Measurements from ENCODE around the gene CDH4.

CDH4 gene

GRCh38 chr20:61284752-61285151 is 32.7 kb downstream of the CDH4 start:
- no peak for DNase-seq (ENCODE audit: low read depth in 2 of 2)

DNA sequence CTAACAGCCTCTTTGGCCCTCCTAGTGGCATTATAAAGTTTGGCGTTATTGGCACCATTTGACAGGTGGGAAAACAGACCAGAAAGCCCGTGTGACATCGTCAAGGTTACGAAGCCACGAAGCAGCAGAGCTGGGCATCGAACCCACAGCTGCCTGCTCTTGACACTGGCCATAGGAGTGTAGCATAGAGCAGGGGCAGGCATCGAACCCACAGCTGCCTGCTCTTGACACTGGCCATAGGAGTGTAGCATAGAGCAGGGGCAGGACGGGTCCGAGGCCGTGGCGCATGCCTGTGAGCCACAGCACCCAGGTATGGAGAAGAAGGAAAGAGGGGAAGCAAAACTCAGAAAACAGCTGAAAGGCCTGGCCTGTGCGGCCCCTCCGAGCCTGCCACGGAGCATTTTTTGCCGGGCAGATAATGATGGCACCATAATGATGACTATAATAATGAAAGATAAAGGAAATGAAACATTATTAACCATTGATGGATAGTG is 33.1 kb downstream of the CDH4 start:
- no peak for DNase-seq (ENCODE audit: low read depth in 2 of 2)

- no peak for DNase-seq (ENCODE audit: low read depth in 2 of 2)
These were observed 33.6 kb downstream of the CDH4 start for GRCh38 chr20:61285691-61286090.

DNA sequence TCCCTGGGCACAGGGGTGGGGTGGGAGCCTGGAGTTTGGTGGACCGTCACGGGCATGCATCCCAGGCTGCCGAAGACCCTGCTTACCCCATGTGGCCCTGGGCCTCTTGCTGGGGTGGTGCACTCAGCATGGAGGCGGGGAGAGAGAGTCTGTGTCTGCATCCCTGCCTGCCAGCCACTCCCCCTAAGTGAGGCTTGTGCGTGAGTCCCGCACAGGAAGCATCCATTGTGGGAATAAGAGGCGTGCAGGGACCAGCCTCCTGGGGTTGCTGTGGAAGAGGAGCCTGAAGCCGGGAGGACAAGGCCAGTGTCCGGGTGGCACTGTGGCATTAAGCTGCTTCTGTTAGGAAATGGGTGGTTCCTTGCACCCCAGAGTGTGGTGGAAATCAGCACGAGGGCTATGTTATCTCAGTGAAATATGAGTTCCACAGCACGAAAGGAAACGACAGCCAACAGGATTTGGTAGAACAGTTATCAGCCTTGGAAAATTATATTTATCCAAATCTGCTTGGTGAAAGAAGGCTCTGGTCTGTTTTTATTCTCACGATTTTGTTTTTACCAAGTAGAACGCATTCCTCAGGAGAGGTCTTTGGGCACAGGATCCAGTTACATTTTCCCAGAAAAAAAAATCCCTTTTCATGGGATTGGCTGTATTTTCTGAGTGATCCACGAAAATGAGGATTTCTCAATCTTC is 35.7 kb downstream of the CDH4 start:
- DNase-seq (ENCODE audit: low read depth in 2 of 2) = no peak

GRCh38 chr20:61288331-61288784 is 36.3 kb downstream of the CDH4 start:
- no peak for DNase-seq (ENCODE audit: low read depth in 2 of 2)

DNA sequence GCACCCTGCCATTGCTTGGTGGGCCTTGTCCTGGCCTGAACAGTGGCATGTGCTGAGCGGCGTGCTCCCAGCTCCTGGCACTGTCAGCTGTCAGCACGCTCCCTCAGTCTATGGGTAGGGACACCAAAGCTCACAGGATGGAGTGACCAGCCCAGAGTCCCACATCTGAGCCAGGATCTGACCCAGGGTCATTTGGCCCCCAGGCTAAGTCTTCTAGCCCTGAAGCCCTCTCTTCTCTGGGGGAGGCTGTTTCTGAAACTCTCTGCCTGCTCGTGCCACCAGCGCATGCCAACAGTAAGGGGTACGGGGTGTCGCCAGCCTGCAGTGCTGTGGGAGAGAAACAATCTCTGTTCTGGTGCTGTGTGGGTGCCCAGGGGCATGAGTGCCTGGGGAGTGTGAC is 37.1 kb downstream of the CDH4 start:
- no peak for DNase-seq (ENCODE audit: low read depth in 2 of 2)

- DNase-seq (ENCODE audit: low read depth in 2 of 2) = no peak
These were observed 38.7 kb downstream of the CDH4 start for GRCh38 chr20:61290721-61291120.

DNA sequence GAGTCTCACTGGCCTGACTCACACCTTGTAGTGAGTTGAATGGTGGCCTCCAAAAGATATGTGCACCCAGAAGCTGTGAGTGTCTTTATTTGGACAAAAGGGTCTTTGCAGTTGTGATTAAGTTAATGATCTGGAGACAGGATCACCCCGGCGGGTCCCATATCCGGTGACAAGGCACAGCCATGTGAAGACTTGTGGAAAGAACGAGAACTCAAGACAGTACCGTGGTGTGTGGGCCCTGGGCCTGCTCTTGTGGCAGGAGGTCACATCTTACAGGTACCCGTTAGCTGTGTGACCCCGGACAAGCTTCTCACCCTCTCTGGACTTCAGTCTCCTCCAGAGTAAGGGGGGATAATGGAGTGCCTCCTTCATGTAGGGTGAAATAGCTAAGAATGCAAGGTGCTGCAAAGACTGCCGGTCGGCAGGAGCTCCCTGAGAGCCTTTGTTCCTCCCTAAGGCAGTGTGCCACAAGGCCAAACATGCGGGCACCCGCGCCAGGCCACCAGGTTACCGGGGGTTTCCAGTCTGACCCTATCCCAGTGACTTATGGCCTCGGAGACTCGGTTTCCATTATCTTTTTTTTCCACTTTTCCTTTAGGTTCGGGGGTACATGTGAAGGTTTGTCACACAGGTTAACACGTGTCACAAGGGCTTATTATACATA is 39.2 kb downstream of the CDH4 start:
- DNase-seq (ENCODE audit: low read depth in 2 of 2) = no peak

- no peak for DNase-seq (ENCODE audit: low read depth in 2 of 2)
These were observed 40.3 kb downstream of the CDH4 start for GRCh38 chr20:61292391-61292790.

DNA sequence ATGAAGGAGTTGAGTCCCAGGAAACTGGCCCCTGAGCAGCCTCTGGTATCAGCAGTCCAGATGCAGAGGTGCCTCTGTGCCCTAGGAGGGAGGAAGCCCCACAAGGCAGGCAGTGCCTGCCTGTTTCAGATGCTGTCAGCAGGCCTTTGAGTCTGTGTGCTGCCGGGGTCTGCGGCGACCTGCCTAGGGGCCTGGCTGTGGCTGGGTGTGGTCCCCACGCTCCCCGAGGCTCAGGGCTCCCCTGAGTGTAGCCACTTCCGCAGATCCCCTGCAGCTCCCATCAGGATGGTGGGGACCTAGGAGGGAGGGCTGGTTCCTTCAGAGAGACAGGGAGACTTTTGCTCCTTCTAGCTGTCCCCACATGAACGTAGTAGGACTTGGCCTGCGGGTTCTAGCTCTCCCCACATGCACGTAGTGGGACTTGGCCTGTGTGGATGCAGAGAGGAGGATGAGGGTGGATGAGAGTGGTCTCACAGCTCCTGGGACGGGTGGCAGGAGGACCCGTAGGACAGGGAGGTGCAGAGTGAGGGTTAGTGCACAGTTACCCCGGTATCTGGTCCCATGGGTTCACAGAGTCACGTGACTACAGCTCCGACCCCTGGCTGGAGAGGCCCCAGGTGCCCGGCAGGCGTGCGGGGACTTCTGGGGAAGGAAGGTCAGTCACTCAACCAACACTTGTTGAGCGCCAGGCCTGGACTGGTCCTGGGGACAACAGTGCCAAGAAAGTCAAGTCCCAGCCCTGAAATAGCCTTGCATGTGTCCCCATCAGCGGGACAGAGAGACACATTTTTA is 41.0 kb downstream of the CDH4 start:
- no peak for DNase-seq (ENCODE audit: low read depth in 2 of 2)

GRCh38 chr20:61293951-61294350 is 41.9 kb downstream of the CDH4 start:
- no peak for DNase-seq (ENCODE audit: low read depth in 2 of 2)

DNA sequence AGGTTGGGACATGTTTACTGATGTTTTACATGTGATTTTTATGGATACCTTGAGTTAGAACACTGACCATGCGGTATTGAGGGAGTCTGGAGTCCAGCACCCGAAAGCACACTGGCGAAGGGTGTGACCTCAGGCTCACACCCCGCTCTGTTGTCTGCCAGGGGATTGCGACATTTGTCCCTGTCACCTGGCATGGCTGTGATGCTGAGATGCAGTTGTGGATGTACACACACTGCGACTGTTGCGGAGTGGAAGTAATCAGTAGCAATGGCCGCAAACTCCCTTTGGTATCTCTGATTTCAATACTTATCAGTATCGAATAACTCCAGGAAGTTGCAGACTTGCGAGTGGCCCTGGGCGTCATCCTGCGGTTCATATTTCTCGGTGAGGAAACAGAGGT is 43.2 kb downstream of the CDH4 start:
- DNase-seq (ENCODE audit: low read depth in 2 of 2) = no peak

DNA sequence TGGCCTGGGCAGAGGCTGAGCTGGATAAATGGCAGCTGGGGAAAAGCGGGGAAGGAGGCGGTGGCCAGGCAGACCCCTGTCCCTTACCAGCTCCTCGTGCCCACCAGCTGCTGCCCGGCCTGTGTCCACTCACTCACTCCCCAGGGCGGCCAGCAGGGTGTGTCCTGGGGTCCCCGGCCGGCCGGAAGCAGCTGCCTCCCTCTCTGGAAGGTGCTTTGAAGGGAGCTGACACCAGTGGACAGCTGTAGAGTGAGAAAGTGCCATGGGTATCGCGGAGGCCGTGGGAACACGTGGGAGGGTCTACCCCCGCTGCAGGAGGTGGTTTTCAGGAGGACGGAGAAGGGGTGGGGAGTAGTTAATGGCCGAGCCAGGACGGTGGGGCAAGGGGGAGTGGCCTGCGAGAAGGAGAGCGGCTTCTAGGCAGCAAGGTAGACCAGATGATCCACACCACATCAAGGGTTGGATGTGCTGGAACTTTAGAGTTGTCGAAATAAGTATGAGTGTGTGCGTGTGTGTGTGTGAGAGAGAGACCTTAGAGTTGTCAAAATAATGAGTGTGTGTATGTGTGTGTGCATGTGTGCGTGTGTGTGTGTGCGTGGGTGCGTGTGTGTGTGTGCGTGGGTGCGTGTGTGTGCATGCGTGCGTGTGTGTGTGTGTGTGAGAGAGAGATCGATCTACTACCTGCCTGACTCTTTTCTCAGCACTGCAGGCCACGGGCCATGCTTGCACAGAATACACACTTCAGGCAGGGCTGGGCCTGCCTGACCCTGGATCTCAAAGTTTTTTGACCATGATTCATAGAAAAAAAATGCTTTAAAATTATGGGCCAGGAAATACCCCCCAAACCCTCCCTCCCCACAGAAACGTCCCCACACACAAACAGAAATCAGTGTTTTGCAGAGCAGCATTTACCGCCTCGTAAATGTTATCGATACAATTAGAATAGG is 43.9 kb downstream of the CDH4 start:
- no peak for DNase-seq (ENCODE audit: low read depth in 2 of 2)

DNA sequence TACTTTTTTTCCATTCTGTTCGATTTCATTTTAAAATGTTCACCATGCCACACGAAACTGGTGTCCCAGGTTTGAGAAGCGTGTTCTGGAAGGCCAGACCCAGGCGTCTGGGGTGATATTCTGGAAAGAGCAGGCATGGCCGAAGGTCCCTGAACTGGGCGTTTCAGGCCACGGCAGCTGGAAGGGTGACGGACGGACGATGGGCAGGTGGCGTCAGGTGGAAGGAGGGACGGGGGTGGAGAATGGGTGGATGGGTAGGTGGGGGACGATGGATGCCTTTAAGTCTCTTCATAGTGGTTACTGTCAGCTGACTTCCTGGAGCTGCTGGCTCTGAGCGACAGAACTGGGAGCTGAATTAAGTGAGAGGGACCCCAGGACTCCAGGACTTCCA is 44.6 kb downstream of the CDH4 start:
- DNase-seq (ENCODE audit: low read depth in 2 of 2) = no peak

DNA sequence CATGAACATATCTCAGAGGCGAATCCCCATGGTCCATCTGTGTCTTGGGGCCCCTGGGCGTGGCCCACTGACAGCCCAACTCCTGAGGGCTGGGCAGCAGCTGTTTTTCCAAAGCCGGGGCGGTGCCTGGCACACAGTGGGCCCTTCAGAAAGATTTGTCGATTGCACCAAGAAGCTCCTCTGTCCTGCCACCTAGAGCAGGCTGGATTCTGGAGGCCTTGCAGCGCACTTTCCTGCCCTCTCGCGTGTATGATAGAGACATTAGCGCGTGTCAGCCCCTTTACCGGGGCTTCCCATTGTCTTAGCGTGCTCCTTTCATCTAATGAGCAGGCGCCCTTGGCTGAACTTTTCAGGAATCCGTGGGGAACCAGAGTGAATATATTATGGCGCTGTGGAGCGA is 45.4 kb downstream of the CDH4 start:
- DNase-seq (ENCODE audit: low read depth in 2 of 2) = no peak

DNA sequence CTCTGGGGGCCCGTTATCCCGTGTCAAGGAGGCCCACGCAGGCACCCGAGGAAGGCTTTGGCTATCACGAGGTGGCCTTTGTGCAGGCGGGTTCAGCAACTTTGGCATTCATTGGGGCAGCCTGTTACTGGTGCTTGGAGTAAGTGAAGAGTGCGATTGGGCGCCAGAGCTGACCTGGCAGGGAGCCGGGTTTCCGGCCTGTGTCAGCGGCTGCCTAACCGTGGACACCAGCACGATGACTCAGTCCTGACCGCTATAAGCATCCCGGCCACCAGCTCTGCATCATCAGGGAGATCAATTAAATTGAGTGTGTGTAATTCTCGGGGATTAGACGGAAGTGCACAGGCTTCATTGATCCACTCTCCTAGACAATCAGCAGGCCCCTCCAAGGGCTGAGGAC is 45.9 kb downstream of the CDH4 start:
- no peak for DNase-seq (ENCODE audit: low read depth in 2 of 2)

- DNase-seq (ENCODE audit: low read depth in 2 of 2) = no peak
These were observed 46.6 kb downstream of the CDH4 start for GRCh38 chr20:61298661-61299060.

DNA sequence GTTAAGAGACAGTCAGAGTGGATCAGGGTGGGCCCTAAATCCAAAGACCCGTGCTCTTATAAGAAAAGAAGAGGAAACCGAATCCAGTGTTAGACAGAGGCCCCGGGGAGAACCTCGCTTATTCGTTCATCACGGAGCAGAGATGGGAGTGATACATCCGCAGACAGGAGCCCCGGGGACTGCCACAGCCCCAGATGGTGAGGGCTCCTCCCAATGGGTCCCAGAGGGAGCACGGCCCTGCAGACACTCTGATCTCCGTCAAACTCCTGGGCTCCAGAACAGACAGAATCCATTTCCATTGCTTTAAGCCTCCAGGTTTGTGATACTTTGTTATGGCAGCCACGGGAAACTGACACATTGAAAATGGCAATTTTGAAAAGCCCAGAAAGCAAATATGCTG is 47.0 kb downstream of the CDH4 start:
- no peak for DNase-seq (ENCODE audit: low read depth in 2 of 2)

GRCh38 chr20:61299618-61300017 is 47.6 kb downstream of the CDH4 start:
- DNase-seq (ENCODE audit: low read depth in 2 of 2) = no peak

DNA sequence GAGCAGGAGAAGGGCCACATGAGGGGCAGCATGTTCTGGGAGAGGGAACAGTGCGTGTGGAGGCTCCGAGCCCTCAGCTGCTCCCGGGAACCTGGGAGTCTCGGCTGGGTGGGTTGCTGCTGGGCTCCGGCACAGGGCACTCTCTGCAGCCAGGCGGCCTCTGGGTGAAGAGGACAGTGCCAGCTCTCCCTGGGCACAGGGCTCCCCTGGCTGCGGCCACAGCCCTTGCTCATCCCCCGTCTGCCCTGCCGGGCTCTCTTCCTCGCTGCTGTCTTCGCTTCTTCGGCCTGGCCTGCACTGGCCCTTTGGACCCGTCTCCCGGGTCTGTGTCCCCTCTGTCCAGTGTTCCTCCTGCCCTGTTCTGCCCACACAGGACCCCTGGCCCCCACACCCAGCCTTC is 48.2 kb downstream of the CDH4 start:
- DNase-seq (ENCODE audit: low read depth in 2 of 2) = no peak

DNA sequence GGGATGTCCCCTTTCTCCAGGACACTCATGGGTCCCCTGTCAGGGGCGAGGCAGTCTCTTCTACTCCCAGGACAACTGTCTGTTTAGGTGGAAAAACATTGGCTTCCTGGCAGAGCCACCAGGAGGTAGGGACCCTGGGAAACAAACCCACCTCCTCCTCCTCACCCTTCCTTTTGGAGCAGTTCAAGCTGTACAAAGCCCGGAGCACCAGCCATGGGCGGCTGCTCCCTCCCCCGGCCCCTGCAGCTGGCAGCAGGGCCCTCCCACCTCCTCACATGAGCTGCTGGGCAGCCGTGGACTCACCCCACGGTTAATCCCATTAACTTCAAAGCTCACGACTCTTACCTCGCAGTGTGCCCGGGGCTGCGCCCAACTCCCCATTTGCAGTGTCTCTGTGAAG is 48.6 kb downstream of the CDH4 start:
- DNase-seq (ENCODE audit: low read depth in 2 of 2) = no peak
